Measurements from ENCODE around the gene SLC25A14.
"Not testable (repeated sequence)": the region's sequence is repeated elsewhere in the genome, so short reads cannot be mapped to it uniquely, and the experiment has no call there.

The SLC25A14 gene, protein sequence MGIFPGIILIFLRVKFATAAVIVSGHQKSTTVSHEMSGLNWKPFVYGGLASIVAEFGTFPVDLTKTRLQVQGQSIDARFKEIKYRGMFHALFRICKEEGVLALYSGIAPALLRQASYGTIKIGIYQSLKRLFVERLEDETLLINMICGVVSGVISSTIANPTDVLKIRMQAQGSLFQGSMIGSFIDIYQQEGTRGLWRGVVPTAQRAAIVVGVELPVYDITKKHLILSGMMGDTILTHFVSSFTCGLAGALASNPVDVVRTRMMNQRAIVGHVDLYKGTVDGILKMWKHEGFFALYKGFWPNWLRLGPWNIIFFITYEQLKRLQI

DNA sequence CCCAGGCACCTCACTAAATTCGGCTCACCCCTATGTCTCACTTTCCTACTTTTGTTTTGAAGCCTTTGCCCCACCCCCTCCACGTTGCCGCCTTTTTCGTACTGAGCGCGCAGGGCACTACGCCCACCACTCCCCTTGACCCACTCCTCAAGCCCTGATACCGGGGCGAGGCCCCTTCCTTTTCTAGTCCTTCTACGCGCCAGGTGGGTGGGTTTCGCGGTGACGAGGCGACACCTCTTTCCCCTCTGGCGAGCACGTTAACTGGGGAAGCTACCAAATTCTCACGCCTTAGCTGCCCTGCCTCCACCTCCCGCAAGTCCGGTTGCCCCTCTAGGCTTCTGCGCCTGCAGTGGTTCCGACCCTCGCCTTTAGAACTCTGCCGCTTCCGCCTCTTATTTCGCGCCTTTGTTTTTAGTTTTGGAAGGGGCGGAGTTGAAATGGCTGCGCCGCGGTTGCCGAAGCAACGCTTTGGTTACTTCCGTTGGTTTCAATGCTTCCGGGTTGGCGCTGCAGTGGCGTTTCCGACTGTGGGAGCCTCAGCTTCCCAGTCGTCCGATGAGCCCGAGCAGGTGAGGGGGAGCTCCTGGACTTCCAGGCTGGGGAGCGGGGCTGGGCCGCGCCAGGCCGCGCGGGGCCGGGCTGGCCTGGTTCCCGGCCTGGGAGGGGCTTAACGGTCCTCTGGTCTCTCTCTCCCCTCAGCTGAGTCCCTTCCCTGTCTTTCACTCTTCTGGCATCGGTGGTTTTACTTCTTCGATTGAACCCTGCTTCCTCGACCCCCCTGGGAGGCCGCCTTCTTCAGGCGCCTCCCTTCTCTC, at the start of gene SLC25A14:
Gene SLC25A14, plus strand, starts transcription at position 512 of the 815 bp plus-strand sequence. CDS start 360 bp downstream, outside the sequence.
- DNase-seq: peak; percentile 66

DNA sequence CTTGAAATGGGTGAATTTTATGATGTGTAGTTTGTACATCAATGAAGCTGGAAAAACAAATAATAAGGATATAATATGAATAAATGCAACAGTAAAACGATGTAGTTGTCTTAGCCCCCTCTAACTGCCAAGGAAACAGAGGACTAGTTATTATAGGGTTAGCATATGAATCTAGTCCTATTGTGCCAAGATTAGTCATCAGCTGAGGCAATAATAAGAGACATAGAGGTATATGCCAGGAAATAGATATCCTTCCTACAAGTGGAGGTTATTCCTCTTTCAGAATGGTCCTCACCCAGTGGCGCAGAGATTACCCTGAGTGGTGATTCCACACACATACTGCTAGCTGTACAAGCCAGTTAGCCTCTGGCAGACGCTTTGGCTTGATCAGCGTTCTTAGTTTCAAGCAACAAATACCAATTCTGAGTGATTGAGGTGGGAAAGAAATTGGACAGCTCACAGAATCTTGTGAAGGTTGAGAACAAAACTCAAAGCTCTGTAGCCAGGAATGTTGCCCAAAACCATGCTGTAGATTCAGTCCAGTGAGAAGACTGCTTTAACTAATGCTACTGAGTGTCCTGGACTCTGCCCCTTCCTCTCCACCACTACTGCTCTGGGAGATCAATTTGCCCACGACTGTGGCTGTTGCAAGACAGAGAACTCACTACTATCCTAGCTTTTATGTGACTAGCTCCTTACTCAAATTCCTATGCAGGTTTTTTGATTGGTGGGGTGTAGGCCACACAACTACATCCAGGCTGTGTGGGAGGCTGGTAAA, 44.0 kb upstream of the SLC25A14 start:
- no peak for DNase-seq

DNA sequence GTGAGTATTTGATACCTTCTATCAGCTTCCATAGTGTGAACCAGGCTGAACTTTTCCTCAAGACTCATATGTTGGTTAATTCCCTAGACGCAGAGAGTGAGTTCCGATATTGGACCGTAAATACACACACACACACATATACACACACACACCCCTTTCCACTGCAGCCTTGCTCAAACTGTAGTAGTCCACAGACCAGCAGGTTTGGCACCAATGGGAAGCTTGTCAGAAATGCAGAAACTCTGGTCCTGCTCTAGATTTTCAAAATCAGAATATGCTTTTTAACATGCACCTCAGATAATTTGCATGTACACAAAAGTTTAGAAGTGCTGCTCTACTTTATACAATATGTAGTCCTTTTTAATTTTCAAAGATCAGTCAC, 43.4 kb upstream of the SLC25A14 start:
- no peak for DNase-seq

DNA sequence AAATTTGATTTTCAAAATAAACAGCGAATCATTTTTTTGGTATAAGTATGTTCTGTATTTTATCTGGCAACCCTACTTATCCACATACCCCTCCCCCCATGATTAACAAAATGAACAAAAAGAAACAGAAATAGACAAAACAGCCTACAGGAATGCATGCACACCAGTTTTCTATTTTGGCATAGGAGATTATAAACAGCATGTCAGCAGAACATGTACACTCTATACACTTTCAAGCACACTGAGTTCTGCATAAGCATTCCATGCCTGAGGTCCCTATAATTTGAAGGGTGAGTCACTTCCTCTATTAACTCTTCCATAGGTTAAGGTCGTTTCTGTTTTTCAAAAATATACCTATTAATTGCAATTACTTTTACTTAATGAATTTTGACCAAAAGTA, 43.0 kb upstream of the SLC25A14 start:
- DNase-seq: no peak

DNA sequence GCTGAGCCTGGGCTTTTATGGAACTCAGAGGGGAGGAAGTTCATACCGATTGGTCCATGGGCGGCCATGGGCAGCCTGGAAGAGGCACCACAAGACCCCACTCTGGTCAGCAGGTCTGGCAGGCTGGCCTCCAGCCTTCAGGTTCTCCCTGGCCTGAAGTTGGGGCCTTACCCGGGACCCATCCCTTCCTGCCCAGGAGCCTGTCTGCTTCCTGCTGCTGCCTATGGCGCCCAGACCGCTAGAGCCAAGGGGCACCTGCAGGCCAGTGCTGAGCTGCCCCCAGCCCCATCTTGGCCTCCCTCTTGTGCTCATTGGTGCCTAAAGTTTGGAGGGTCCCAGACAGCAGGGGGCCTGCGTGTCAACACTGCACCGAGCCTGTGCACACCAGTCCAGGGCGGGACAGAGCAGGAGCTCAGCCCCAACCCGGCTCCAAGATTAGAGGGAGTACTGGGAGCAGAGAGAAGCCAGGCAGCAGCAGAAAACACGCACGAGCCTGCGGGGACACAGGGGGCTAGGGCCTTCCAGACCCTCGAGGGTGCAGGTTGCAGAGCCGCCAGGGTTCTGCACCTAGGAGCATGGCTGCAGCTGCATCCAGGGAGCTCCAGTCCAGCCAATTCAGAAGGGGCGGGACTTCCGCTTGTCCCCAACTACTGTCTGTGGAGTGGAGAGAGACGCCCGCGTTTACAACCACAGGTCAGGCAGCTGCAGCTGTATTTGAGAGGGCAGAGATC, 40.3 kb upstream of the SLC25A14 start:
- peak; percentile 64 for DNase-seq

GRCh38 chrX:130300010-130300282, 39.8 kb upstream of the SLC25A14 start:
- DNase-seq: no peak

DNA sequence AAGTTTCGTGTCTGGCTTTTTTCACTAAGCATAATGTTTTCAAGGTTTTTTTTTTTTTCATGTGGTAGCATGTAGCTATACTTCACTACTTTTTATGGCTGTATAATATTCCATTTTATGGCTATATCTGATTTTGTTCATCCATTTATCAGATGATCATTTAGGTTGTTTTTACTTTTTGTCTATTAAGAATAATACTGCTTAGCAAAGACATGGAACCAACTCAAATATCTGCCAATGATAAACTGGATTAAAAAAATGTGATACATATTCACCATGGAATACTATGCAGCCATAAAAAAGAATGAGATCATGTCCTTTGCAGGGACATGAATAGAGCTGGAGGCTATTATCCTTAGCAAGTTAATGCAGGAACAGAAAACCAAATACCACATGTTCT, 38.3 kb upstream of the SLC25A14 start:
- no peak for DNase-seq

DNA sequence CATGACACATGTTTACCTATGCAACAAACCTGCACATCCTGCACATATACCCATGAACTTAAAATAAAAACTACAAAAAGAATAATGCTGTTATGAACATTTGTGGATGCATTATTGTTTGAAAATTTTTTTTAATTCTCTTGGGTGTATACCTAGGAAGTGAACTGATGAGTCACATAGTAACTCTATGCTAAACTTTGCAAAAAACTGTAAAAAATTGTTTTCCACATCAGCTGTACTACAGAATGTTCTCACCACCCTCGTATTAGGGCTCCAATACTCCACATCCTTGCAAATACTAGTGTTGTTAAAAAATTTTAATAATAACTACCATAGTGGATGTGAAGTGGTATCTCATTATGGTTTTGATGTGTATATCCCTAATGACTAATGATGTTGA, 37.7 kb upstream of the SLC25A14 start:
- no peak for DNase-seq

DNA sequence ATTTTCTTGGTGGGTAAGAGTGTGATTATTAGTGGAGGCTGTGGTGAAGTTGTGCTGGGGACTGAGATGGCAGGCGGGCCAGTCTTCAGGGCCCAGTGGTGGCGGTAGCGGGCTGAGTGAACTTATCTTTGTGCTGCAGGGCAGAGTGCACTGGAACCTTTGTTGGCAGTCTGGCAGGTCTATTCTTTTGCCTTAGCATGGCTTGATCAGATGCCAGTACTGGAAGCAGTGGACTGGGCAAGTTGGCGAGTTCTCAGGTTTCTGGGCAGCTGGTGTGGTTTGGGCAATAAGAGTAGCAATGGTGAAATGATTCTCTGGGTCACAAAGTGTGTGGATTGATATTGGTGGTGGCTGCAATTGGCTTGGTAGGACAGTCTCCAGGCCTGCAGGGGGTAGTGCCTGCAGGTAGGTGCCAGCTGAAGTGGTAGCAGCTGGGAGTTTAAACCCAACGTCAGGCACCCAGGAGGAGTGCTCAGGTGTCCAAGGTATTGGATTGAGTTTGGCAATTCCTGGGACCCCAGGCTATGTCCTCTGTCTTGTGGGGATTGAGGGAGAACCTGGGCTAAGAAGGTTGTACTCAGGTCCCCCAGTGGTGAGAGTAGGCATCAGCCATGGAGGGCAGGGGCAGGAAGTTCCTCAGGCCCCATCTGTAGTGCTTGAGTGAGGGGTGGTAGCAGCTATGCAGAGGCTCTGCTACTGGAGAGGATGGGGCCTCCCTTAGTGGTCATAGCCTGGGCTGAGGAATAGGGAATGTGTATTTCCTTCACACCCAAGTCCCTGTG, 34.9 kb upstream of the SLC25A14 start:
- no peak for DNase-seq

DNA sequence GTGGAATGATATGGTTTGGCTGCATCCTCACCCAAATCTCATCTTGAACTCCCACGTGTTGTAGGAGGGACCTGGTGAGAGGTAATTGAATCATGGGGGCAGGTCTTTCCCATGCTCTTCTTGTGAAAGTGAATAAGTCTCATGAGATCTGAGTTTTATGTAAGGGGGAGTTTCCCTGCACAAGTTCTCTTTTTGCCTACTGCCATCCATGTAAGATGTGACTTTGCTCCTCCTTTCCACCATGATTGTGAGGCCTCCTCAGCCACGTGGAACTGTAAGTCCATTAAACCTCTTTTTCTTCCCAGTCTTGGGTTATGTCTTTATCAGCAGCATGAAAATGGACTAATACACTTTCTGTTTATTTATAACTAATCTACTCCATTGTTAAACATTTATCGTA, 19.8 kb upstream of the SLC25A14 start:
- DNase-seq: not testable (repeated sequence)

GRCh38 chrX:130321550-130321949, 18.2 kb upstream of the SLC25A14 start:
- DNase-seq: no peak

- DNase-seq: no peak
These were observed 9.6 kb upstream of the SLC25A14 start for GRCh38 chrX:130330146-130330545.

GRCh38 chrX:130330706-130331105, 9.0 kb upstream of the SLC25A14 start:
- DNase-seq: peak; percentile 8

DNA sequence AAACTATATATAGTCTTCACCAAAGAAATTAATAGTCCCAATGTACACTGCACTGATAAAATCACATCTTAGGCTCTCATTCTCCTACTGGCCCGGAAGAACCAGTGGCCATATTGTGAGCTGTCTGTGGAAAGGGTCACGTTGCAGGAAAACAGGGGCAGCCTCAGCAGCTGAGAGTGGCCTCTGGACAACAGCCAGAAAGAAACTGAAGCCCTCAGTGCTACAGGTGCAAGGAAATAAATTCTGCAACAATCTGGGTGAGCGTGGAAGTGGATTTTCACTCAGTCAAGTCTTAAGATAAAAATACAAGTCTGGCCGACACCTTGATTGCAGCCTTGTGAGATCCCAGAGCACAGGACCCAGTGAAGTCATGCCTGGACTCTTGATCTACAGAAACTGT, 3.2 kb upstream of the SLC25A14 start:
- no peak for DNase-seq

DNA sequence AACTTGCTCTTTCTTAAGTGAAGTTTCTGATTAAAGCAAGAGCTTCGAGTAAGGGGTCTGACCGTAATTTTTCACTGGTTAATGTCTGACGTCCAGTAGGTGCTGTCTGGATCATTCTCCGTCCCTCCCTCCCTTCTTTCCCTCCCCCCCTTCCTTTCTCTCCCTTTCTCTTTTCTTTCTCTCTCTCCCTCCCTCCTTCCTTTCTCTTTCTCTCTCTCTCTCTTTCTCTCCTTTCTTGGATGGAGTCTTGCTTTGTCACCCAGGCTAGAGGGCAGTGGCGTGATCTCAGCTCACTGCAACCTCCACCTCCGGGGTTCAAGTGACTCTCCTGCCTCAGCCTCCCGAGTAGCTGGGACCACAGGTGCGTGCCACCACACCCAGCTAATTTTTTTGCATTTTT, 850 bp upstream of the SLC25A14 start:
- not testable (repeated sequence) for DNase-seq

DNA sequence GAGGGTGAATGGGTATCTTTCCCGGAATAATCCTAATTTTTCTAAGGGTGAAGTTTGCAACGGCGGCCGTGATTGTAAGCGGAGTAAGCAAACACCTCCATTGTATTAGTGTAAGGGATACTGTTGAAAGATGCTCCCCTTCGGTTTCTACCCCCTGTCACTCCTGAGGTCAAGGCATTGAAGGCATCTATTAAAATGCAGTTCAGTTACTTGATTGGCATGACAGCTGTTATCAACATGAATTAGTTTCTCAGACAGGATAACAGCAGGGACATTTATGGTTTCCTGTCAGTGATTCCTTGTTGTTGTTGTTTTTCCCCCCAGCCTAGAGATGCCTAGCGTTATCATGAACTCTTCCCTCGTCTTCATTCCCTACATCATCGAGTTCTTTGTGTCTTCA, 552 bp downstream of the SLC25A14 start:
- no peak for DNase-seq

DNA sequence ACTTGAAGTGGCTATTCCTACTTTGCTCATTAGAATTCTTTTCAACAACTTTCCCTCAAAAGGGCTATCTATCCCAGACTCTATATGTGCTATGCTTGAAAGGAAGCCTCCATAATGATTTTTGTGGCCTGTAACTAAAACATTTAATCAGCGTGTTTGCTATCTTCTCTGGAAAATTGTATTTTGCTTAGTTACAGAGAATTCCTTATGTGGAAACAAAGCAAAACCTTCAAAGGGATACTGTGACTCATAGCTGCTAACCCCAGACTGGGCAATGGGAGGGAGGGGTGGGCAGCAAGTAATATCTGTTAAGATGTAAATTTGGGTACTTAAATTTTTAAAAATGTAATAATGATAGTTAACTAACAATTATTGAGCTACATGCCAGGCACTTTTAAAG, 3.7 kb downstream of the SLC25A14 start:
- no peak for DNase-seq

DNA sequence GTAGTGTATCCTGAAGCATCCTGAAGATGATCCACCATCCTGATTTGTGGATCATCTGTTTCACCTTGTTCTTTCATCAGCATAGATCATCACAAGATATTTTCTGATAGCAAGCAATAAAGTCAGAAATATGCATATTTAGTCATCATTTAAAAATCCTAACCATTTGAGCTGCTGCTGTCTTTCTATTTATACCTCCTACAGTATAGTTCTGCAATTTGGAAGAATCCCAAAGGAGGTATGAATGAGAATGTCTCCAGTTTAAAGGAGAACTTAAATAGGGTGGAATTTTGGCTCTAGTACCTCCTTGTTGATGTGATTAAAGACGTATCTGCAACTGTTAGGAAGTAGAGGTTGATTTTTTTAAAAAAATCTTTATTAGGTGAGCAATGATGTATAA, 7.6 kb downstream of the SLC25A14 start:
- no peak for DNase-seq

DNA sequence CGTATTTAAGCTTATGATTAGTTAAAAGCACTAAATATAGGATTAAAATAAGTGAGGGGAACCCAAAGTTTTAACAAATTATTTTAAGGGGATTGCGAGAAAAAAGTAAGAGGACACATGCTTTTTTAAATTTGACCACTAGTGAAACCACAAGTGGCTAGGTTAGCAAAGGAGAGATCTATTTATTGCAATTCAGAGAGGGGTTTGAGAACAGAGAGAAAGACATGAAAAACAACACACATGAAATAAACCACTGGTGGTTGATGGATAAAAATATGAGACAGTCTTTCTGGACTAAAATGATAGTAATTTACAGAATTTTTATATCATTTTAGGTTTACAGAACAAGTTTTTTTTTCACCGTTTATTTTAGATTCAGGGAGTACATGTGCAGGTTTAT, 11.8 kb downstream of the SLC25A14 start:
- DNase-seq: no peak

- DNase-seq: not testable (repeated sequence)
These were observed 12.3 kb downstream of the SLC25A14 start for GRCh38 chrX:130352050-130352449.

GRCh38 chrX:130376077-130376476, 36.4 kb downstream of the SLC25A14 start:
- no peak for DNase-seq

DNA sequence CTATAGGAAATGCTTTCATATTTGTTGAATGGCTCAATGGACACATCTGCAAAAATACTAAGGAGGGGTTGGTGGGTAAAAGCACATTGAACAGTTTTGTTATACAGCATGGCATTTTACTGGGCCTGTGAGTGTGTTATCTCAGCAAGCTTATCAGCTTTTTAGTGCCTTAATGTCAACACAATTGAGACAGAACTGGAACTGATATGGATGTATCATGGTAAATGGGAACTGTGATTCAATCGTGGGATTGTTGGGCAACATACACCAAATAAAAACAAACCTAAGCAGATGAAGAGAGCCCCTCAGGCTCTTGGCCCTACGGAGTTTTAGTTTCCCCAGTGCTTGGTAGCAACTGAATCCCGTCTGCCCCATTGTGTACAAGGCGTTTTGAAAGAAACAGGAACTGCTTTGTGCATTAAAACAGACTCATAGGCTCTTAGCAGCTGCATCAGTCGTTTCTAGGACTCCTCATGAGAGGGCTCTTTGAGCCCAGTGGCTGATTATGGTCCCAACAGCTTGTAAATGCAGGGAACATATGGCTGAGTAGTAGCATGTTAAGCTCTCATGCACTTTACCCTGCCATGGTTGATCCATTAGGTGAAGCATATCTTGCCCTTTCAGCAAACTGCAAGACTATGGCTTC, 38.4 kb downstream of the SLC25A14 start:
- no peak for DNase-seq

Data from NCI-H2029 (cell line).